Measurements from ENCODE around the gene WWOX. TPM values are rescaled to one million over a fixed set of nuclear protein-coding genes. Genes with fewer than 3 reads are reported as not detected.

WWOX gene
- total and polyA plus RNA-seq, 2 of the 8 experiments (the other 6 are each of a cell fraction or from before 2014, with no cell fraction given), result 5.4 to 16.7 TPM

- TF ChIP-seq CHD7 (IDR thresholded peaks at IDR 0.05; ENCODE audit: insufficient replicate concordance, low read length), result no peak
These were observed 364.1 kb downstream of the WWOX start (continued) for GRCh38 chr16:78463591-78463990.

Measured in H1 (cell line).